ENCODE measurements around the gene WWC2. TPM values are rescaled to one million over a fixed set of nuclear protein-coding genes. Genes with fewer than 3 reads are reported as not detected.

WWC2 gene
- total RNA-seq, 1 donor, result 100 TPM

DNA sequence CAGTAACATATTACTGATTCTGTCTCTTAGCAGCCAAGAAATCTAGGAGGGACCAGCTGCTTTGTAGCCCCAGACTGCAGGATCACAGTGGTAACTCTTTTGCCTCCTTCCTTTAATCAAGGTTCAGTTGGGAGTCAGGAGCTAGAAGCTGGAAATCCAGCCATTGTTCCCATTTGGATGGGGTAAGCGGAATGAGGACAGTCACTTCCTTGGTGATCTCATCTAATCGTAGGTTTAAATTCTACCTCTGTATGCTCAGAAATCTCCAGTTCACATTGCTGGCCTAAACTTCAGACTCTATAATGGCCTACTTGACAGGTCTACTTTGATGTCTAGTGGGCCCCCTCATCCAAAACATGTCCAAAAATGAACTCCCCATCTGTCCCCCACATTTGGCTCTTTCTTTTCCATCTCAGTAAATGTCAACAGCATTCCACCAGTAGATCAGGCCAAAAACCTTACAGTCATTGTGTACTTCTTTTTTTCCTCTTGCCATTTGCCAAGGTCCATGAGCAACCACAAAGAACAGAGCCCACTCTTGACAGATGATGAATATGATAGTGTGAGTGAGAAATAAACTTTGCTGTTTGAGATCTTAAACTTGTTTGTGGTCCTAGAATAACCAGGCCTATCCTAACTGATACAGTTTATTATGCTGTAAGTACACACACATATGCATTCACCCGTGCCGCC, 40.1 kb downstream of the WWC2 start:
- H3K4me3 ChIP-seq (ENCODE audit: low read depth, low read length), result no peak overlapping the region
- no peak for TF ChIP-seq CTCF (IDR thresholded peaks at IDR 0.05; ENCODE audit: insufficient read depth, low read depth, low read length)
- no peak for DNase-seq (ENCODE audit: low read depth)

GRCh38 chr4:183139972-183140570, 41.0 kb downstream of the WWC2 start:
- DNase-seq (ENCODE audit: low read depth), result no peak
- H3K4me3 ChIP-seq (ENCODE audit: low read depth, low read length), result no peak overlapping the region
- no peak for TF ChIP-seq CTCF (IDR thresholded peaks at IDR 0.05; ENCODE audit: insufficient read depth, low read depth, low read length)

- TF ChIP-seq CTCF (IDR thresholded peaks at IDR 0.05; ENCODE audit: insufficient read depth, low read depth, low read length), result no peak
- DNase-seq (ENCODE audit: low read depth), result peak; percentile 38
- H3K4me3 ChIP-seq (ENCODE audit: low read depth, low read length), result no peak overlapping the region
Measured at GRCh38 chr4:183140911-183141320, 41.9 kb downstream of the WWC2 start.

DNA sequence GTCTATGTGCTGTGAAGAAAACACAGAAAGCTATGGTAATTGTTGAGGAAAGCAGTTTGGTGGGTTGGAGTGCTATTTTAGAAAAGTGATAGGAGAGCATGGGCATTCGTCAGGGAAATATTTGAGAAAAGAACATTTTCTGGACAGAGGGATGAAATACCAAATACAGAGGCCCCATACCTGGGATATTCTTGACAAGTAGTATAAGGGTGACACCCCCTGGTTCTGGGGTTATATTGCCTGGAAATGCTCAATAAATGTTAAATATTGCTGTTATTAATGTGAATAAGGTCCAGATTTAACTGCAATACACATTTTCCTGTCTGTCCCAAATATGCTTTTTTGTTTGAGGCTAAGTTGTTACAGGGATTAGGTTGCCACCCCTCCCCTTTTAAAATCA, 42.9 kb downstream of the WWC2 start:
- no peak for DNase-seq (ENCODE audit: low read depth)
- peak; percentile 14 for TF ChIP-seq CTCF (IDR thresholded peaks at IDR 0.05; ENCODE audit: insufficient read depth, low read depth, low read length)

GRCh38 chr4:183142571-183143550, 43.8 kb downstream of the WWC2 start:
- DNase-seq (ENCODE audit: low read depth), result peak; percentile 80
- H3K4me3 ChIP-seq (ENCODE audit: low read depth, low read length), result no peak overlapping the region
- no peak for TF ChIP-seq CTCF (IDR thresholded peaks at IDR 0.05; ENCODE audit: insufficient read depth, low read depth, low read length)

More for the DNA sequence above, 42.9 kb downstream of the WWC2 start:
- no peak overlapping the region for H3K4me3 ChIP-seq (ENCODE audit: low read depth, low read length)

GRCh38 chr4:183144787-183145186, 45.7 kb downstream of the WWC2 start:
- DNase-seq (ENCODE audit: low read depth), result no peak
- TF ChIP-seq CTCF (IDR thresholded peaks at IDR 0.05; ENCODE audit: insufficient read depth, low read depth, low read length), result no peak
- no peak overlapping the region for H3K4me3 ChIP-seq (ENCODE audit: low read depth, low read length)

Data from fibroblast of villous mesenchyme (primary cell).